Gastroesophageal sphincter (tissue), 4 donors: ENCODE measurements around the gene ST6GALNAC6. TPM values are rescaled to one million over a fixed set of nuclear protein-coding genes. Genes with fewer than 3 reads are reported as not detected.

Experiments
- ATAC-seq: fragments of 150-250 bp; one replicate; pipeline ENCODE4 v1.9.1; 2016; ENCODE audit warnings: mild to moderate bottlenecking, moderate library complexity
- H3K27ac ChIP-seq, 4 donors: fragments of 200-600 bp; sonication (generic) in 3 of 4; 1 replicate in 3 of 4; 2 replicates in 1 of 4; pipeline ENCODE4 v1.5.1; 2016 to 2019
- H3K27me3 ChIP-seq: fragments of 200-600 bp; sonication (generic); one replicate; pipeline ENCODE4 v1.5.1; 2019
- H3K36me3 ChIP-seq, 2 donors: fragments of 200-600 bp; sonication (generic); one replicate each; pipeline ENCODE4 v1.5.1; 2019; ENCODE audit warnings: control low read depth in 1 of 2
- H3K4me1 ChIP-seq, 3 donors: fragments of 200-600 bp; sonication (generic); 1 replicate in 2 of 3; 2 replicates in 1 of 3; pipeline ENCODE4 v1.5.1; 2016 to 2019; ENCODE audit warnings: control low read depth in 2 of 3
- H3K4me3 ChIP-seq, 2 donors: fragments of 200-600 bp; sonication (generic); one replicate each; pipeline ENCODE4 v1.5.1; 2019; ENCODE audit warnings: mild to moderate bottlenecking in 1 of 2, moderate library complexity in 1 of 2
- H3K9me3 ChIP-seq, 3 donors: fragments of 200-600 bp; sonication (generic); one replicate each; pipeline ENCODE4 v1.5.1; 2017 to 2019; ENCODE audit warnings: control low read depth in 2 of 3
- EP300 ChIP-seq: sonication (generic); formaldehyde crosslinking; IDR thresholded peaks from one replicate; pipeline ENCODE4 v1.6.1; 2017; ENCODE audit warnings: antibody characterized with exemption, mild to moderate bottlenecking
- POLR2A ChIP-seq, 2 donors: fragments of 450-650 bp; IDR thresholded peaks; one replicate each; pipeline ENCODE4 v1.6.1; 2017; ENCODE audit warnings: antibody characterized with exemption in 2 of 2, mild to moderate bottlenecking in 2 of 2, moderate library complexity in 1 of 2
- POLR2AphosphoS5 ChIP-seq: sonication (generic); formaldehyde crosslinking; IDR thresholded peaks from one replicate; pipeline ENCODE4 v1.6.1; 2017; ENCODE audit warnings: antibody characterized with exemption
- WGBS, 2 donors: methylation state at CpG; one replicate each; pipeline ENCODE4 v1.1.5; 2018; ENCODE audit warnings: low coverage in 1 of 2; 5-methylcytosine and 5-hydroxymethylcytosine counted together
- total RNA-seq, 4 donors: library from RNA; depleted of rRNA; stranded (reverse); fragments of >200 nt; gene quantifications; one replicate each; pipeline ENCODE4 v1.1.0, GENCODE V29; 2016
- TF ChIP-seq, protein P1 (sequence below), 4 experiments: fragments of 200-600 bp in 2 of 4; fragments of 450-650 bp in 2 of 4; sonication (generic) in 1 of 4; IDR thresholded peaks; one replicate each; pipeline ENCODE4 v1.5.1; 2017 to 2019; ENCODE audit warnings: antibody characterized with exemption in 4 of 4, mild to moderate bottlenecking in 2 of 4, moderate library complexity in 2 of 4

The ST6GALNAC6 gene
- total RNA-seq, 4 donors from 2014 or later: 112 to 146 (median 132) TPM

- H3K4me3 ChIP-seq: no peak overlapping the region
- no peaks in the 10 kb centered on the region for H3K9me3 ChIP-seq
- WGBS, 2 donors: 86% methylated on average over 9 of the region's 18 CpGs; no CpG with 5 or more reads in 1 of the 2 donors
- peak overlapping the region in 3 of 4 donors; percentile 31 to 45 (median 40) for H3K27ac ChIP-seq
- peaks cover 0 to 23% (median 6%) of the 10 kb centered on the region in 3 donors for H3K4me1 ChIP-seq
- no peaks in the 10 kb centered on the region for H3K27me3 ChIP-seq
- no peak for ATAC-seq
- peaks cover 0 to 61% of the 10 kb centered on the region in 2 donors for H3K36me3 ChIP-seq
- TF ChIP-seq POLR2A (IDR thresholded peaks at IDR 0.05) (no peak), POLR2AphosphoS5 (no peak), EP300 (no peak)
- TF ChIP-seq, protein P1, sequence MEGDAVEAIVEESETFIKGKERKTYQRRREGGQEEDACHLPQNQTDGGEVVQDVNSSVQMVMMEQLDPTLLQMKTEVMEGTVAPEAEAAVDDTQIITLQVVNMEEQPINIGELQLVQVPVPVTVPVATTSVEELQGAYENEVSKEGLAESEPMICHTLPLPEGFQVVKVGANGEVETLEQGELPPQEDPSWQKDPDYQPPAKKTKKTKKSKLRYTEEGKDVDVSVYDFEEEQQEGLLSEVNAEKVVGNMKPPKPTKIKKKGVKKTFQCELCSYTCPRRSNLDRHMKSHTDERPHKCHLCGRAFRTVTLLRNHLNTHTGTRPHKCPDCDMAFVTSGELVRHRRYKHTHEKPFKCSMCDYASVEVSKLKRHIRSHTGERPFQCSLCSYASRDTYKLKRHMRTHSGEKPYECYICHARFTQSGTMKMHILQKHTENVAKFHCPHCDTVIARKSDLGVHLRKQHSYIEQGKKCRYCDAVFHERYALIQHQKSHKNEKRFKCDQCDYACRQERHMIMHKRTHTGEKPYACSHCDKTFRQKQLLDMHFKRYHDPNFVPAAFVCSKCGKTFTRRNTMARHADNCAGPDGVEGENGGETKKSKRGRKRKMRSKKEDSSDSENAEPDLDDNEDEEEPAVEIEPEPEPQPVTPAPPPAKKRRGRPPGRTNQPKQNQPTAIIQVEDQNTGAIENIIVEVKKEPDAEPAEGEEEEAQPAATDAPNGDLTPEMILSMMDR (IDR thresholded peaks at IDR 0.05): no peak
These were observed 31.0 kb downstream of the ST6GALNAC6 start for GRCh38 chr9:127868278-127868902.

GRCh38 chr9:127867356-127868277 is 31.8 kb downstream of the ST6GALNAC6 start:
- no peak for ATAC-seq
- 64 to 72% methylated on average over 2 to 11 of the region's 30 CpGs for WGBS, 2 donors
- peaks cover 0 to 54% of the 10 kb centered on the region in 2 donors for H3K36me3 ChIP-seq

GRCh38 chr9:127866535-127866934 is 32.9 kb downstream of the ST6GALNAC6 start:
- Histone ChIP-seq H3K4me3 (no peak overlapping the region), H3K27me3 (no peaks in the 10 kb centered on the region), H3K4me1 (peaks cover 0 to 35% (median 8%) of the 10 kb centered on the region in 3 donors), H3K9me3 (no peaks in the 10 kb centered on the region), H3K36me3 (peaks cover 0 to 43% of the 10 kb centered on the region in 2 donors), H3K27ac (no peak overlapping the region)
- ATAC-seq: no peak
- WGBS, 2 donors: 89 to 90% methylated on average over 3 to 13 of the region's 13 CpGs
- TF ChIP-seq, protein P1 (IDR thresholded peaks at IDR 0.05): no peak
- no peak for TF ChIP-seq EP300
- no peak for TF ChIP-seq POLR2A (IDR thresholded peaks at IDR 0.05)
- TF ChIP-seq POLR2AphosphoS5: no peak

More at GRCh38 chr9:127867356-127868277, 31.8 kb downstream of the ST6GALNAC6 start:
- Histone ChIP-seq H3K27me3 (no peaks in the 10 kb centered on the region), H3K4me3 (no peak overlapping the region), H3K4me1 (peaks cover 0 to 24% (median 3%) of the 10 kb centered on the region in 3 donors), H3K27ac (peak overlapping the region in 3 of 4 donors; percentile 31 to 45 (median 40)), H3K9me3 (no peaks in the 10 kb centered on the region)
- no peak for TF ChIP-seq EP300
- TF ChIP-seq POLR2AphosphoS5: no peak
- TF ChIP-seq, protein P1 (IDR thresholded peaks at IDR 0.05): no peak
- TF ChIP-seq POLR2A (IDR thresholded peaks at IDR 0.05): no peak

DNA sequence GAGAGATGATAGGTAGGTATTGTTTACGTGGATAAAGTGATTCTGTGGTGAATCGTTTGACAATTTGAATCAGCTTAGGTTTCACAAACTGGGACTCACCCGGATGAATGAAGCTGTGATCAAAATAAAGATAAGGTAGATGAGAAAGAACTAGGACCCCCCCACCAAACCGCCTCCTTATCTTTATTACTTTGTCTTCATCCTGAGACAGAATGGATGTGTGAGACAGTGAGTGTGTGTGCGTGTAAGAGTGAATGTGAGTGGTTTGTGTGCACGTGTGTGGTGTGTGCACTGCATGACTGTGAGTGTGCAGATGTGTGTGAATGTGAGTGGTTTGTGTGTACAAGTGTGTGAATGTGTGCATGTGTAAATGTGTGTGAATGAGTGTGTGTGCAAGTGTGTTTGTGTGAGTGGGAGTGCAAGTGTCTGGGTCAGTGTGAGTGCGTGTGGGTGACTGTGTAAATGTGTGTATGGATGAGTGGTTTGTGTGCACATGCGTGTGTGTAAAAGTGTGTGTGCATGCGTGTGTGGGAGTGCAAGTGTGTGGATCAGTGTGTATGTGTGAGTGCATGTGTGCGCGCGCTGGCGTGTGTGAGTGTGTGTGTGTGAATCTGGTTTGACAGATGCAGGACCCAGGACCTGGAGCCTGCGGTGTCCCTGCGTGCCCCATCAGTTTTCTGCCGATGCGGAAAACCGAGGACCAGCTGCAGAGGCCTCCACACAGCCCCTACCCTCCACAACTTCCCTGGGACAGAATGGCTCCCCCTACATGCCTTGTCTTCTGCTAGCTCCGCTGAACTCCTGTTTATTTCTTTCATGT is 33.5 kb downstream of the ST6GALNAC6 start:
- H3K27ac ChIP-seq: no peak overlapping the region
- H3K27me3 ChIP-seq: no peaks in the 10 kb centered on the region
- peaks cover 0 to 42% (median 10%) of the 10 kb centered on the region in 3 donors for H3K4me1 ChIP-seq
- ATAC-seq: no peak
- H3K36me3 ChIP-seq: peaks cover 0 to 37% of the 10 kb centered on the region in 2 donors
- 71 to 72% methylated on average over 14 to 18 of the region's 19 CpGs for WGBS, 2 donors
- TF ChIP-seq POLR2AphosphoS5 (no peak), EP300 (no peak), POLR2A (IDR thresholded peaks at IDR 0.05) (no peak)
- TF ChIP-seq, protein P1 (IDR thresholded peaks at IDR 0.05): no peak
- H3K9me3 ChIP-seq: no peaks in the 10 kb centered on the region
- H3K4me3 ChIP-seq: no peak overlapping the region
